ENCODE data around the gene ZNF564. TPM values are rescaled to one million over a fixed set of nuclear protein-coding genes. Genes with fewer than 3 reads are reported as not detected.

Gene ZNF564
- total RNA-seq, 1 donor from 2014 or later: 11.5 TPM

- no peak overlapping the region for H3K27ac Mint-ChIP-seq (ENCODE audit: unreplicated experiment)
- TF ChIP-seq CTCF (IDR thresholded peaks at IDR 0.05; ENCODE audit: insufficient read depth, low read depth, low read length) (no peak), EZH2 (IDR thresholded peaks at IDR 0.05; ENCODE audit: insufficient read depth, low read length) (no peak)
- no peaks in the 10 kb centered on the region for H3K4me1 Mint-ChIP-seq (ENCODE audit: low read depth, unreplicated experiment)
- Histone ChIP-seq H3K4me2 (ENCODE audit: low read length) (no peak overlapping the region), H3K27me3 (ENCODE audit: insufficient read depth, low read length) (no peaks in the 10 kb centered on the region), H3K79me2 (ENCODE audit: insufficient read depth, low read length) (no peaks in the 10 kb centered on the region), H2AFZ (ENCODE audit: low read depth, low read length) (no peak overlapping the region), H3K4me3 (ENCODE audit: insufficient read depth, low read depth, low read length) (no peak overlapping the region), H3K9me3 (ENCODE audit: insufficient read depth, low read depth, low read length) (no peaks in the 10 kb centered on the region), H3K36me3 (ENCODE audit: insufficient read depth, low read length) (no peaks in the 10 kb centered on the region), H3K27ac (ENCODE audit: low read depth, low read length) (no peak overlapping the region), H3K4me1 (ENCODE audit: insufficient read depth, low read length) (no peaks in the 10 kb centered on the region), H3K9ac (ENCODE audit: low read length) (no peak overlapping the region), H4K20me1 (ENCODE audit: insufficient read depth, low read length) (no peaks in the 10 kb centered on the region)
- peaks cover 15% of the 10 kb centered on the region for H3K36me3 Mint-ChIP-seq (ENCODE audit: low read depth, unreplicated experiment)
- no peak overlapping the region for H3K4me3 Mint-ChIP-seq (ENCODE audit: unreplicated experiment)
- FAIRE-seq (no peak), DNase-seq (ENCODE audit: low read depth) (no peak)
- no peaks in the 10 kb centered on the region for H3K9me3 Mint-ChIP-seq (ENCODE audit: unreplicated experiment)
- no peaks in the 10 kb centered on the region for H3K27me3 Mint-ChIP-seq (ENCODE audit: low read depth, unreplicated experiment)
These were observed 45.8 kb upstream of the ZNF564 start for GRCh38 chr19:12596927-12597548.

GRCh38 chr19:12596485-12596884 is 45.2 kb upstream of the ZNF564 start:
- FAIRE-seq: no peak

More at GRCh38 chr19:12596485-12596884, 45.2 kb upstream of the ZNF564 start:
- H3K4me3 ChIP-seq (ENCODE audit: insufficient read depth, low read depth, low read length): no peak overlapping the region
- Mint-ChIP-seq H3K36me3 (ENCODE audit: low read depth, unreplicated experiment) (peaks cover 16% of the 10 kb centered on the region), H3K4me1 (ENCODE audit: low read depth, unreplicated experiment) (no peaks in the 10 kb centered on the region), H3K27ac (ENCODE audit: unreplicated experiment) (no peak overlapping the region), H3K4me3 (ENCODE audit: unreplicated experiment) (no peak overlapping the region), H3K9me3 (ENCODE audit: unreplicated experiment) (no peaks in the 10 kb centered on the region), H3K27me3 (ENCODE audit: low read depth, unreplicated experiment) (no peaks in the 10 kb centered on the region)
- no peaks in the 10 kb centered on the region for H4K20me1 ChIP-seq (ENCODE audit: insufficient read depth, low read length)
- H3K36me3 ChIP-seq (ENCODE audit: insufficient read depth, low read length): no peaks in the 10 kb centered on the region
- no peak for TF ChIP-seq EZH2 (IDR thresholded peaks at IDR 0.05; ENCODE audit: insufficient read depth, low read length)
- no peak for TF ChIP-seq CTCF (IDR thresholded peaks at IDR 0.05; ENCODE audit: insufficient read depth, low read depth, low read length)
- no peak overlapping the region for H3K27ac ChIP-seq (ENCODE audit: low read depth, low read length)
- no peaks in the 10 kb centered on the region for H3K27me3 ChIP-seq (ENCODE audit: insufficient read depth, low read length)
- H2AFZ ChIP-seq (ENCODE audit: low read depth, low read length): no peak overlapping the region
- H3K9ac ChIP-seq (ENCODE audit: low read length): no peak overlapping the region
- H3K9me3 ChIP-seq (ENCODE audit: insufficient read depth, low read depth, low read length): no peaks in the 10 kb centered on the region
- no peak for DNase-seq (ENCODE audit: low read depth)
- no peak overlapping the region for H3K4me2 ChIP-seq (ENCODE audit: low read length)
- no peaks in the 10 kb centered on the region for H3K79me2 ChIP-seq (ENCODE audit: insufficient read depth, low read length)
- H3K4me1 ChIP-seq (ENCODE audit: insufficient read depth, low read length): no peaks in the 10 kb centered on the region
